HEK293T (cell line): Measurements from ENCODE around the gene FLNA.

ENCODE experiments used
- BHLHE40 ChIP-seq: fragments of 450-650 bp; IDR thresholded peaks from 2 replicates; pipeline ENCODE4 v1.6.1; 2016; ENCODE audit warnings: mild to moderate bottlenecking, moderate library complexity, borderline replicate concordance
- ELF4 ChIP-seq: fragments of 450-650 bp; IDR thresholded peaks from 2 replicates; pipeline ENCODE4 v1.6.1; 2017; ENCODE audit warnings: antibody characterized with exemption
- FOXA1 ChIP-seq: fragments of 450-650 bp; IDR thresholded peaks from 2 replicates; pipeline ENCODE4 v1.6.1; 2016; ENCODE audit warnings: mild to moderate bottlenecking
- FOXK2 ChIP-seq: fragments of 450-650 bp; IDR thresholded peaks from 2 replicates; pipeline ENCODE4 v1.6.1; 2016; ENCODE audit warnings: mild to moderate bottlenecking
- FOXM1 ChIP-seq: fragments of 450-650 bp; IDR thresholded peaks from 2 replicates; pipeline ENCODE4 v1.6.1; 2017; ENCODE audit warnings: mild to moderate bottlenecking, borderline replicate concordance
- HDGF ChIP-seq: fragments of 450-650 bp; IDR thresholded peaks from 2 replicates; pipeline ENCODE4 v1.6.1; 2017; ENCODE audit warnings: antibody characterized with exemption, borderline replicate concordance
- L3MBTL2 ChIP-seq: fragments of 450-650 bp; conservative IDR thresholded peaks from 2 replicates; pipeline ENCODE4 v1.6.1; 2016; ENCODE audit warnings: mild to moderate bottlenecking
- LEF1 ChIP-seq: fragments of 450-650 bp; IDR thresholded peaks from 2 replicates; pipeline ENCODE4 v1.6.1; 2017; ENCODE audit warnings: mild to moderate bottlenecking, borderline replicate concordance
- NFRKB ChIP-seq: fragments of 450-650 bp; IDR thresholded peaks from 2 replicates; pipeline ENCODE4 v1.6.1; 2016; ENCODE audit warnings: mild to moderate bottlenecking, moderate library complexity
- SP1 ChIP-seq: fragments of 450-650 bp; IDR thresholded peaks from 2 replicates; pipeline ENCODE4 v1.6.1; 2017
- TARDBP ChIP-seq: fragments of 450-650 bp; IDR thresholded peaks from 2 replicates; pipeline ENCODE4 v1.6.1; 2016

- TF ChIP-seq BHLHE40 (no peak), ELF4 (no peak), TARDBP (no peak), FOXM1 (no peak), NFRKB (no peak), LEF1 (no peak), HDGF (no peak), FOXK2 (no peak), SP1 (no peak), FOXA1 (no peak), L3MBTL2 (no peak)
These were observed 19.9 kb downstream of the FLNA start for GRCh38 chrX:154354516-154354915.
